HG03457 (cell line): Measurements from ENCODE around the gene DTNA.

ENCODE experiments used
- ATAC-seq: cut with Tn5 transposase; IDR thresholded peaks from one replicate; pipeline ENCODE4 v1.9.1; 2021; ENCODE audit warnings: moderate number of reproducible peaks; ENCODE audit not compliant: unreplicated experiment

The DTNA gene

GRCh38 chr18:34805103-34805877, 95.2 kb downstream of the DTNA start:
- no peak for ATAC-seq

- ATAC-seq, result no peak
These were observed 95.8 kb downstream of the DTNA start for GRCh38 chr18:34805878-34806351.

- no peak for ATAC-seq
These were observed 96.4 kb downstream of the DTNA start for GRCh38 chr18:34806527-34806926.

GRCh38 chr18:34807106-34807796, 97.2 kb downstream of the DTNA start:
- ATAC-seq, result no peak

- ATAC-seq, result no peak
These were observed 98.3 kb downstream of the DTNA start for GRCh38 chr18:34808389-34808788.

GRCh38 chr18:34809451-34810072, 99.5 kb downstream of the DTNA start:
- ATAC-seq, result no peak

GRCh38 chr18:34816183-34816582, 106.1 kb downstream of the DTNA start:
- no peak for ATAC-seq

GRCh38 chr18:34817636-34818035, 107.5 kb downstream of the DTNA start:
- ATAC-seq, result no peak

- no peak for ATAC-seq
These were observed 108.0 kb downstream of the DTNA start for GRCh38 chr18:34818064-34818463.

GRCh38 chr18:34820360-34821065, 110.4 kb downstream of the DTNA start:
- no peak for ATAC-seq

GRCh38 chr18:34821669-34822210, 111.6 kb downstream of the DTNA start:
- no peak for ATAC-seq

GRCh38 chr18:34828093-34828492, 118.0 kb downstream of the DTNA start:
- ATAC-seq, result no peak

GRCh38 chr18:34834897-34835296, 124.8 kb downstream of the DTNA start:
- no peak for ATAC-seq

- no peak for ATAC-seq
These were observed 125.4 kb downstream of the DTNA start for GRCh38 chr18:34835466-34835865.

- no peak for ATAC-seq
These were observed 127.7 kb downstream of the DTNA start for GRCh38 chr18:34837769-34838272.

- ATAC-seq, result no peak
These were observed 128.6 kb downstream of the DTNA start for GRCh38 chr18:34838669-34839068.

GRCh38 chr18:34840256-34840826, 130.2 kb downstream of the DTNA start:
- no peak for ATAC-seq

- no peak for ATAC-seq
These were observed 131.8 kb downstream of the DTNA start for GRCh38 chr18:34841891-34842290.

GRCh38 chr18:34844072-34844471, 134.0 kb downstream of the DTNA start:
- no peak for ATAC-seq

- no peak for ATAC-seq
These were observed 134.8 kb downstream of the DTNA start for GRCh38 chr18:34844732-34845459.
